Measurements from ENCODE around the gene LRRC42.
"Not testable (repeated sequence)": the region's sequence is repeated elsewhere in the genome, so short reads cannot be mapped to it uniquely, and the experiment has no call there.

Gene LRRC42

DNA sequence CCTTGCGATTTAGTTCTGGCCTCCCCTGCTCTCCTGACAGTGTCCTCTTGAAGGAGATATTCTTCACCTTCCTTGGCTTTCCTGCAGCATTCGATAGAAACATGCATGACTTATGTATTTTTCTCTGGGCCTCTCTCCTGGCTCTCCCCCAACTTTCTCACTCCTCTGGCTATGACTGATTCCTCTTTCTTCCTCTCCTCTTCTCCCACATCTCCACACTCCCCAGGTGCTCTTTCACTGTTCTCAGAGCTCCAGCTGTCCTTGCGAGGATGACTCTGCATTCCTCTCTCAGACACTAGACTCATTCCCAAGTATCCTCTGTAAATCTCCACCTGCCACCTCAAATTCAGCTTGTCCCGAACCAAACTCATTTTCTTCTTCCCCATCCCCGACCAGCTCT is 18.0 kb downstream of the LRRC42 start:
- no peak for DNase-seq (ENCODE audit: low read depth in 1 of 2, low spot score in 1 of 2)

DNA sequence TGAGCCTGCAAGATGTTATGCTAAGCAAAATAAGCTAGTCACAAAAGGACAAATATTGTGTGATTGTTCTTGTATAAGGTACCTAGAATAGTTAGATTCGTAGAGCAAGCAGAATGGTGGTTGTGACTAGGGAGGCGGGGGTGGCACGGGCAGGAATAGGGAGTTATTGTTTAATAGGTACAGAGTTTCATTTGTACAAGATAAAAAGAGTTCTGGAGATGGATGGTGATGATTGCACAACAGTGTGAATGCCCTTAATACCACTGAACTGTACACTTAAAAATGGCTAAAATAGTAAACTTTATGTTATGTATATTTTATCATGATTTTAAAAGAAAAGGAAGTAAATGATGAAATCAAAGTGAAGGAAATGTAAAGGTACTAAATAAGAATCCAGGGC is 20.6 kb downstream of the LRRC42 start:
- DNase-seq (ENCODE audit: low read depth in 1 of 2, low spot score in 1 of 2), result no peak

DNA sequence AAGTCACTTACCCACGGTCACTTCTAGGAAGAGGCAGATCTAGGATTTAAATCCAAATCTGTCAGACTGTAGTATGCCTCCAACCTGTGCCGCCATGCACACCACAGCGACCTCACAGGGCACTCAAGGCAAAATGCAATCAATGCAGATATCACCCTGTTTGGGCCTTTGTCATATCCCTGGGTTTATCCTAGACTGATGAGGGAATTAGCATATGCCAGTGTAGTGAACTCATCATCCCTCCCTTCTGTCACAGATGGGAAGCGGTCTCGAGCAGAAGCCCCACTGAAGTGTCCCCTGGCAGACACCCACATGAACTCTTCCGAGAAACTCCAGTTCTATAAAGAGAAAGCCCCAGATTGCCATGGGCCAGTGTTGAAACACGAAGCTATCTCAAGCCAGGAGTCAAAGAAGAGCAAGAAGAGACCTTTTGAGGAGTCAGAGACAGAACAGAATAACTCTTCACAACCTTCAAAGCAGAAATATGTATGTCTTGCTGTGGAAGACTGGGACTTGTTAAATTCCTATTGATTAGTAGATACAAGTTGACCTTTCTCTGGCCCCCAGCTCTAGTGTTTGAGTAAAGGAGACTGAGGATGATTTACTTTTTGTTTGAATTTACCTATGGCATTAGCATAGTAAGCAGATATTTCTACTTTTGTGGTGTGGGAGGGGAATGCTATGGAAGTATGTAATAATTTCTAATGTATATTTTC is 21.4 kb downstream of the LRRC42 start:
- no peak for DNase-seq (ENCODE audit: low read depth in 1 of 2, low spot score in 1 of 2)

DNA sequence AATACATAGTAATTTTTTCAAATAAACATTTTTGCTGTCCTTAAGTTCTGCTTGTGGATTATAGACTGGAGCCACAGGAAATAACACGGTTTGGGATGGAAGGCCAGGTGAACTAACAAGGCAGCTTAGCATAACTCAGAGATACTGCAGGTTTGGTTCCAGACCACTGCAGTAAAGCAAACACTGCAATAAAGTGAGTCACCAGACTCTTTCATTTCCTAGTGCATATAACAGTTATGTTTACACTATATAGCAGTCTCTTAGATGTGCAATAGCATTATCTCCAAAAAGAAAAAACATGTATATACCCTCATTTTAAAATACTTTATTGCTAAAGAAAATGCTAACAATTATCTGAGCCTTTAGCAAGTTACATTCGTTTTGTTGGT is 22.0 kb downstream of the LRRC42 start:
- no peak for DNase-seq (ENCODE audit: low read depth in 1 of 2, low spot score in 1 of 2)

DNA sequence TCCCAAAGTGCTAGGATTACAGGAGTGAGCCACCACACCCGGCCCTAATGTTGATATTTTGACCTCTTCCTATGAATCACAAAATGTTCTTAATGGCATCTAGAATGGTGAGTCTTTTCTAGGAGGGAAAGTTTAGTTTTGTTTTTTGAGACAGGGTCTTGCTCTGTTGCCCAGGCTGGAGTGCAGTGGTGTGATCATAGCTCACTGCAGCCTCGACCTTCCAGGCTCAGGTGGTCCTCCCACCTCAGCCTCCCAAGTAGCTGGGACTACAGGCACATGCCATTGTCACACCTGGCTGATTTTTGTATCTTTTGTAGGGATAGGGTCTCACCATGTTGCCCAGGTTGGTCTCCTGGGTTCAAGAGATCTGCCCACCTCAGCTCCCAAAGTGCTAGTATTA is 23.2 kb downstream of the LRRC42 start:
- DNase-seq (ENCODE audit: low read depth in 1 of 2, low spot score in 1 of 2), result not testable (repeated sequence)

DNA sequence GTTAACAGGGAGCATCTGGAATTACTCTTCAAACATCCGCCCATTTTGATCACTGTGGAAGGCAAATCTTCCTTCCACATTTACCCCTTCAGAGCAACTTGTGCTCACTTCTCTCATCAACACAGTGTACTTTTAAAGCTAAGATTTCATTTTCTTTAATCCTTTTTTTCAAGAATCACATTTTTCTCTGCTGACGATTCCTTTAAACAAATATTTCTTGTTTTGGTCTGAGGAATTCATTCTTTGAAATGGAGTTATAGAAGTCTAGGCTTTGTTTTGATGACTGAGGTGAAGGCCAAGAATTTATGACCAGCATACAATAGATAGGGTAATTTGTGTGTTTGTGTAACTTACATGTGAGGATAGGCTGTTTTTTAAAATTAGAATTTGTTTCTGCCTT is 25.6 kb downstream of the LRRC42 start:
- no peak for DNase-seq (ENCODE audit: low read depth in 1 of 2, low spot score in 1 of 2)

DNA sequence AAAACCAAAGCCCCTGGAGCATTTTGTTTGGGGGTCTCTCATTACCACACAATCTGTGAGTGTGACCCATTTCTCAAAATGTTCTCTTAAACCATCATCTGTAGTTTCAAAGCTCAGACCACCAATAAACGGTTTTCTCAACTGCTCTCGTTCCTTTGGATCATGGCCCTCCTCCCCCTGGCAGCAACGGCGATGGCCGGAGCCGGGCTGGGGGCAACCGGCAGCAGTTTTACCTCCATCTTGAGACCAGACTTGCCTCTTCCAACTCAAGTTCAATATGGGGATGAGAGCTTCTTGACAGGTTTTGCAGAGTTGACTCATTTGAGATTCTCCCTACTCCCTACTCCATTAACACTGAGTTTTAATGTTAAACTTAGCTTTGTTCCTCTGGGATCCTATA is 29.7 kb downstream of the LRRC42 start:
- DNase-seq (ENCODE audit: low read depth in 1 of 2, low spot score in 1 of 2), result no peak

DNA sequence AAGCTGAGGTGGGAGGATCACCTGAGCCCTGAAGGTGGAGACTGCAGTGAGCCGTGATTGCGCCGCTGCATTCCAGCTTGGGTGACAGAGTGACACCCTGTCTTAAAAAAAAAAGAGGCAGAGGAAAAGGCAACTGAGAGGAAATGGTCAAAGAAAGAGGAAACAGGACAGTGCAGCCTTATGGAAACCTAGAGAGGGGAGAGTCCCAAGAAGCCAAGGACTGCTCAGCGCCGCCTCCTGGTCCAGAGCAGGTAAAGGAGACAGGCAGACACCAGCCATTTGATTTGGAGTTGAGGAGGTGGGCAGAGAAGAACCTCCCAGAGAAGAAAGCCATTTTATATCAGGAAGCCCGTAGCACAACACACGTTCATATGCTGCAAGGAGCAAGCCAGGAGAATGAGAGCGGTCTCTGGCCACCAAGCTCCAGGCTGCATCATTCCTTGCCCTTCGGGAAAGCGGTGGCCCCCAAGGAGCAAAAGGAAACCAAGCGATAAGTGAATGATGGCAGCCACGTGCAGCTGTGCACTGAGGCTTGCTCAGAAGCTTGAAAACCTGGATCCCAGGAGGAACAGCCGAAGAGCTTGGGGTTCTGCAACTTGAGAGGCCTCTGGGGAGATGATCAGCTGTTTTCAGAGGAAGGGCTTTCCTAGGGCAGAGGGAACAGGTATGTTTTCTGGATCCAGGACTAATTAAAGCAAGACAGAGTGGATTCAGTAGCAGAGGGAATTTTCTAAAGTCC is 33.7 kb downstream of the LRRC42 start:
- DNase-seq (ENCODE audit: low read depth in 1 of 2, low spot score in 1 of 2), result no peak

DNA sequence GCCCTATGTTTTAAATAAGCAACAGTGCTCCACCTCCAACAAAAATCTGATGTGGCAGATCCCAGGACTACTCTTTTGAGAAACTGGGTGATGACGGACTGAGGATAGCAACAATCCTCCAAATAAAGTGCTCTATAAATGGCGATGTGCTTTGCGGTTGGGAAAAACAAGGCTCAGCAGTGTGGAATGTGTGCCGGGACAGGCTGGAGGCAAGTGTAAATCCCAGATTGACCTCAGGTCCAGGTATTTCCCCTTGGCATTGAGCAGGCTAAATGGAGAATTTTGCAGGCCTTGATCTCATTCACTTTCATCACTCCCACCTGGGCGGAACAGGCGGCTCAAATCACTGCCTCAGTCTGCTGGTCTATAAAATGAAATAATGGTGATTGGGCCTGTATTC is 35.1 kb downstream of the LRRC42 start:
- DNase-seq (ENCODE audit: low read depth in 1 of 2, low spot score in 1 of 2), result no peak

DNA sequence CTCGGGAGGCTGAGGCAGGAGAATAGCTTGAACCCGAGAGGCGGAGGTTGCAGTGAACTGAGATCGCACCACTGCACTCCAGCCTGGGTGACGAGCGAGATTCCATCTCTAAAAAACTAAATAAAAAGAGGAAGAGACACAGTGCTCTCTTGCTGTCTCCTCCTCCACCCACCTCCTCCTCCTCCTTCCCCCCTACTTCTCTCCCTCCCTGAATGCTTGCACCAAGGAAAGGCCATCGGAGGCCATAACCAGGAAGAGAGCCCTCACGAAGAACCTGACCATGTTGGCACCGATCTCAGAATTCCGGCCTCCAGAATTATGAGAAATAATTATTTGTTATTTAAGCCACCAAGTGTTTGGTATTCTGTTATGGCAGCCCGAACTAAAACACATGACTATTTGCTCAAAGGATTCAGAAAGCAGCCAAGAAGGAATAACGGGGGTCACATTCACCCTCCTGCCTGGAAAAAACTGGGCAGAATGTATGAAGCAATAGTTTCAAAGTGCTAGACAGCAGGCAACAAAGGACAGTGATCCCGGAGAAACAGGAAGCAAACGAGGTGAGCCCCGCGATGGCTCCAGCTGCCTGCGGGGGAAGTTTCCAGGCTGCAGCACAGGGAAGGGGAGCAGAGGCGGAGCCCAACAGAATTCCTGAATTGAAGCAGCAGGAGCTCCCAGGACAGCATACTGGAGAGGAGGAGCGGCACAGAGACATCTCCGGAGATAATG is 36.0 kb downstream of the LRRC42 start:
- no peak for DNase-seq (ENCODE audit: low read depth in 1 of 2, low spot score in 1 of 2)

DNA sequence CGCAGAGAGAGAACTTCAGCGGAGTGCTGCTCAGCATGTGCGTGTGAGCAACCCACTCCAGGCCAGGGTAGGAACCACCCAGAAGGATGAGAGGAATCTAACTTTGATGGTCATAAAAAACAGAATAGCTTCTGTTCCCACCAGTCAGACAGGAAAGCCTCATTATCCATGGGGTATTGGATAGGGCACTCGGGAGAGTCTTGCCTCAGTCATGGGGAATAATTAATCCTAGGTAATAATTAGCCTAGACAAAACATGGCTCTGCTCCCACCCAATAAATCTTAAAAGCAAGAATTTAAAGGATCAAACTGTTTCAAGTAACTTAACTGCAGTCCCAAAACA is 36.6 kb downstream of the LRRC42 start:
- no peak for DNase-seq (ENCODE audit: low read depth in 1 of 2, low spot score in 1 of 2)

DNA sequence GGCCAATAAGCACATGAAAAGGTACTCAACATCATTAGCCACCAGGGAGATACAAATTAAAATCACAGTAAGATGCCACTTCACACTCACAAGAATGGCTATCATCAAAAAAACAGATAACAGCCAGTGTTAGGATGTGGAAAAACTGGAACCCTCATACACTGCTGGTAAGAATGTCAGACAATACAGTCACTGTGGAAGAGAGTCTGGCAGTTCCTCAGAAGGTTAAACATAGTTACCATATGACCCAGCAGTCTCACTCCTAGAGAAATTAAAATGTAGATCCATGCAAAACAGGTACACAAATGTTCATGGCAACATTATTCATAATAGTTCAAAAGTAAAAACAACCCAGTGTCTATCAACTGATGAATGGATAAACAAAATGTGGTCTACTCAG is 38.6 kb downstream of the LRRC42 start:
- DNase-seq (ENCODE audit: low read depth in 1 of 2, low spot score in 1 of 2), result no peak

DNA sequence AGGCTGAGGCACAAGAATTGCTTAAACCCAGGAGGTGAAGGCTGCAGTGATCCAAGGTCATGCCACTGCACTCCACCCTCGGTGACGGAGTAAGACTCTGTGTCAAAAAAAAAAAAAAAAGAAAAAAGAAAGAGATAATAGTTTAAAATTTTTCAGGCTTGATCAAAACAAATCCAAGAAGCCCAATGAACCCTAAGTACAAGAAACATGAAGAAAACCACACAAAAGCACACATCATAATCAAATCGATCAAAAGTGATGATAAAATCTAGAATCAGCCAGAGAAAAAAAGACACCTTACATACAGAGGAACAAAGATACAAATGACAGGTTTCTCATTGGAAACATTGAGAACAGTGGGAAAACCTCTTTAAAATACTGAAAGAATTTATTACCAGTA is 40.3 kb downstream of the LRRC42 start:
- DNase-seq (ENCODE audit: low read depth in 1 of 2, low spot score in 1 of 2), result no peak

DNA sequence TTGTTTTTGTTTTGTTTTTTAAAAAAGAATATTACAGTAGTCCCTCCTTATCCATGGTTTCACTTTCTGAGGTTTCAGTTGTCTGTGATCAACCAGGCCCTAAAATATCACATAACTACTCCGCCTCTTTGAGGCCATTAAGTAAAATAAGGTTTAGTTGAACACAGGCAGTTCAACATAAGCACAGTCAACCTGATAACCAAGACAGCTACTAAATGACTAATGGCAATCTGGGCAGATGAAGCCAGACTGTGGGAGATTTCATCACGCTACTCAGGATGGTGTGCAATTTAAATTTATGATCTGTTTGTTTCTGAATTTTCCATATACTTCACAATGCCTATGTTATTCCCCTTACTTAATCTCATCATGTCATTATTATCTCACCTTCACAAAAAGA is 41.7 kb downstream of the LRRC42 start:
- no peak for DNase-seq (ENCODE audit: low read depth in 1 of 2, low spot score in 1 of 2)

DNA sequence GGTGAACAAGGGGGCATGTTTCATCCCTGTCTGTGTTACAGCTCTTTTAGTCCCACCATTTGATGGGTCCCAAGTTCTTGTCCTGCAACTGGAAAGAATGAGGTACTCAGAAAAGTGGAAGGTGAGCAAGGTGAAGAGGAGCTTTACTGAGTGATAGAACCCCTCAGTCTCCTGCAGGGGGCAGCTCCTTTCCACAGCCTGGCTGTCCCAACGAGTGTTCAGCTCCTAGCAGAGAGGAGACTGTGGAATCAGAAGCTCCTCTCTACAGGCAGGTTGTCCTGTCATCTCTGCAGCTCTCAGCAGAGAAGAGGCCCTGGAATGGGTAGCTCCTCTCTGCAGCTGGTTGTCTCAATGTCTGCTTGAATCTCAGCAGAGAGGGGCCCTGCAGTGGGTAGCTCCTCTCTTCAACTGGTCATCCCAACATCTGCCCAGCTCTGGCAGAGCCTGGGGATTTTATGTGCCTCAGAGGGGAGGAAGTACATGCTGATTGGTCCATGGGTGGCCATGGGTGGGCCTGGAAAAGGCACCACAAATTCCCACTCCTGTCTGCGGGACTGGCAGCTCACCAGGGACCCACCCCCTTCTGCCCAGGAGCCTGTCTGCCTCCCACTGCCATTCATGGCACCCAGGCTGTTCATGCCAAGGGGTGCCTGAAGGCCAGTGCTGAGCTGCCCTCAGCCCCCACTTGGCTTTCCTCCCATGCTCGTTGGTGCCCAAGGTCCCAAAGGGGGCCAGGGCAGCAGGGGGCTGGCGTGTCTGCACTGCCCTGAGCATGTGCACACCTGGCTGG is 46.1 kb downstream of the LRRC42 start:
- DNase-seq (ENCODE audit: low read depth in 1 of 2, low spot score in 1 of 2), result no peak

DNA sequence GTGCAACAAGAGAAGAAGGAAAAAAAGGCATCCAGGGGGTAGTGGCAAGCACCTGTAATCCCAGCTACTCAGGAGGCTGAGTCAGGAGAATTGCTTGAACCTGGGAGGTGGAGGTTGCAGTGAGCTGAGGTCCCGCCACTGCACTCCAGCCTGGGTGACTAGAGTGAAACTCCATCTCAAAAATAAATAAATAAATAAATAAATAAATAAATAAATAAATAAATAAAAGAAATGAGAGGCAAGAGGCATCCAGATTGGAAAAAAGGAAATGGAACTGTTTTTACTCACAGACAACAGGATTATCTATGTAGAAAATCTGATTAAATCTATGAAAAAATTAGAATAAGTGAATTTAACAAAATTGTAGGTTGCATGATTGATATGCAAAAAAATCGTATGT is 48.4 kb downstream of the LRRC42 start:
- not testable (repeated sequence) for DNase-seq (ENCODE audit: low read depth in 1 of 2, low spot score in 1 of 2)

DNA sequence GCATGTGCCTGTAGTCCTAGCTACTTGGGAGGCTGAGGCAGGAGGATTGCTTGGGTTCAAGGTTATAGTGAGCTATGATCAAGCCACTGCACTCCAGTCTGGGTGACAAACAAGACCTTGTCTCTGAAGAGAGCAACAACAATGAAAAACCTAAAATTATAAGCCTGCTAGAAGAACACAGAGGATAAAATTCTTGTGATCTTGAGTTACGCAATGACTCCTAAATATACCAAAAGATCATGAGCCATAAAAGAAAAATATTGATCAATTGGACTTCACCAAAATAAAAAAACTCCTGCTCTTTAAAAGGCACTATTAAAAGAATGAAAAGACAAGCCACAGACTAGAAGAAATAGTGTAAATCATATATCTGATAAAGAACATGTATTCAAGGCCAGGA is 49.5 kb downstream of the LRRC42 start:
- DNase-seq (ENCODE audit: low read depth in 1 of 2, low spot score in 1 of 2), result no peak

DNA sequence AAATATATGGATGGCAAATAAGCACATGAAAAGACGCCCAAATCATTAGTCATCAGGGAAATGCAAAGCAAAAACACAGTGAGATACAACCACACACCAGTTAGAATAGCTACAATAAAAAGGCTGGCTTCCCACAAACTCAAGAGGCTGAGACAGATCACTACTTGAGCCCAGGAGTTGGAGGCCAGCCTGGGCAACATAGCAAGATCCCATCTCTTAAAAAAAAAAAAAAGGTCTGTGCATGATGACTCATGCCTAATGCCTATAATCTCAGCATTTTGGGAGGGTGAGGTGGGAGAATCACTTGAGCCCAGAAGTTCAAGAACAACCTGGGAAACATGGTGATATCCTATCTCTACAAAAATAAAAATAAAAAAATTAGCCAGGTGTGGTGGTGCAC is 52.1 kb downstream of the LRRC42 start:
- no peak for DNase-seq (ENCODE audit: low read depth in 1 of 2, low spot score in 1 of 2)

DNA sequence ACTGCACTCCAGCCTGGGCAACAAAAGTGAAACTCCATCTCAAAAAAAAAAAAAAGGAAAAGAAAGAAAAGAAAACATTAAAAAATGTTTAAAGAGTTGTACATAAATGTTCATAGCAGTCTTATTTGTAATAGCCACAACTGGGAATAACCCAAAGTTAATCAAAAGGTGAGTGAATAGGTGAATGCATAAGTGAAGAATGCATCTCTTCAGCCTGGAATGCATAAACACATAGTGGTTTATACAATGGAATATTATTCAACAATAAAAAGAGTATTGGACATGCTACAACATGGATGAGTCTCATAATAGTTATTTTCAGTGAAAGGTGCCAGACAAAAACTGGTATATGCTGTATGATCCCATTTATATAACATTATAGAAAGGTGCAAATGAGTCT is 53.8 kb downstream of the LRRC42 start:
- no peak for DNase-seq (ENCODE audit: low read depth in 1 of 2, low spot score in 1 of 2)

DNA sequence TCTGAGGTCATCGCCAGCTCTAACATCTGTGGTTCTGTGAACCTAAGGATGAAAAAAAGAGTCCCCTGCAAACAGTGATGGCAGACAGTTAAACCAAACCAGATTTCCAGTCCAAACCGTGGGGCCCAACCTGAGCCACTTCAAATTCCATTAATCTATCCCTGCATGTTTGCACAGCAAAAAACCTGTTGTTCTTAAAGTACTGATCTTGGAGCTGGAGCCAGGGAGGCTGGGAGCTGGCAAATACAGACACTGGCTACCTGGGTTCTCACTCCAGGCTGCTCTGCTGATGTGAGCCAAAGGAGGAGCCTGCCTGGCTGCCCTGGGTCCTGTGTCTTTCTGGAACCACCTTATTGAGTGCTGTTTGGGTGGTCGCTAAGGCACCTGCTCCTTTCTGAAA is 55.4 kb downstream of the LRRC42 start:
- no peak for DNase-seq (ENCODE audit: low read depth in 1 of 2, low spot score in 1 of 2)

DNA sequence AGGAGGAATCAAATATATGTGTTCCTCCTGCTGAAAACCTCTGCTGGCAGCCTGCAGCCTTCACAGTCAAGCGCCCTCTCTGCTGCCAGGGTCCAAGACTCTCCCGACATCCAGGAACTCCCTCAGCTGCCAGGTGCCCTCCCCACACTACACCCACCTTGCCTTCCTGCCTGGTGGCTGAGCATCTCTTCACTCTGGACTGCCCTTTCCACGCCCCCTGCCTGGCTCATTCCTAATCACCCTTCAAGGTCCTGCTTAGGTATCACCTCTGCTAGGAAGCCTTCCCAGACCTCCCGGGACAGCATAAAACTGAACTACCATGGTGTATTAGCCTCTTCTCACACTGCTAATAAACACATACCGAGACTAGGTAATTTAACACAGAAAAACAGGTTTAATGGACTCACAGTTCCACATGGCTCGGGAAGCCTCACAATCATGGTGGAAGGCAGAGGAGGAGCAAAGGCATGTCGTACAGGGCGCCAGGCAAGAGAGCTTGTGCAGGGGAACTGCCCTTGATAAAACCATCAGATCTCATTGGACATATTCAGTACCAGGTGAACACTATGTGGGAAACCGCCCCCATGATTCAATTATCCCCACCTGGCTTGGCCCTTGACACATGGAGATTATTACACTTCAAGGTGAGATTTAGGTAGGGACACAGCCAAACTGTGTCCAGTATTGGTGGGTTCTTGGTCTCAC is 56.5 kb downstream of the LRRC42 start:
- DNase-seq (ENCODE audit: low read depth in 1 of 2, low spot score in 1 of 2), result no peak

Measured in activated T-helper 1 cell treated with anti-CD3 and anti-CD28 coated beads, Interleukin-2, amount 50 U/mL, for 16 hours (primary cell).